ENCODE results near the gene RPS29. TPM values are rescaled to one million over a fixed set of nuclear protein-coding genes. Genes with fewer than 3 reads are reported as not detected.

The RPS29 gene
- total and polyA plus RNA-seq, 8 donors, result 1,178 to 2,162 (median 1,898) TPM

DNA sequence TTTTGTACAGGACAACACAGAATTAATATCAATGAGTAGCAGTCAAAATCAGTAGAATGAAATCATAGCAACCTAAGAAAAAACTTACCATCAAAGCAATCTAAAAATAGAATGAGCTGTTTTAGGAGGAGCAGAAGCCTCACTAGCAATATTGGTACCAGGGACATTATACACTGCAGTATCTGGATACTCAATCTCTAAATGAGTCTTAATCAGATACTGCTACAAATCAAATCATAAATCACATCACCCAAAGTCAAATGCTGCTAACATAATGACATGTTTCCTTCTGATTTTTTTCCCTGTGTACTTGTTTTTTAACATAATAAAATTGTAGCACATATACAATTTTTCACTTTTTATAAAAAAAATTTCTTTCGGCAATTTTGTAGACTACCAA, 8.0 kb downstream of the RPS29 start:
- intact Hi-C loops (cut with DNase I), result no loop called here
- no peak overlapping the region for H3K27ac ChIP-seq
- no peak for TF ChIP-seq CTCF (IDR thresholded peaks at IDR 0.05)
- no peaks in the 10 kb centered on the region for H3K27me3 ChIP-seq
- peaks cover 0 to 7% of the 10 kb centered on the region in 2 donors for H3K4me1 ChIP-seq
- DNase-seq, result no peak
- H3K36me3 ChIP-seq, result peaks cover 0 to 61% of the 10 kb centered on the region in 2 donors
- ATAC-seq, result no peak
- H3K4me3 ChIP-seq, result no peak overlapping the region
- no peaks in the 10 kb centered on the region for H3K9me3 ChIP-seq

DNA sequence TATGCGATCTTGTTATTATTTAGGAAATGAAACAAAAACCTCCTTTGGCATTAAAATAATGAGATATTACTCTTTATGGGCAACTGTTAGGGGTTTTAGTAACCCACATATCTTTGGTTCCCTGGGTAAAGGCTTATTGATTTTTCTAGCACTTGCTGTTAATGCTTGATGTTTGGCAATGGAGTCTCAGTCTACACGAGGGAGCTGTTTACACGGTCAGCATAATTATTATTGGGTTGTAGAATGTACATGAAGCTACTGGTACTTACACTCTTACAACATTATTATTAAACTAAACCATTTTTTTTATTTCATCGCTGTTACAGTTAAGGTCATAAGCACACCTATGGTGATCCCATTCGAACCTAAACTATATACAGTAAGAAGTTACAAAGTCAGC, 12.1 kb downstream of the RPS29 start:
- Histone ChIP-seq H3K9me3 (peaks cover 0 to 6% of the 10 kb centered on the region in 2 donors), H3K27ac (no peak overlapping the region), H3K27me3 (no peaks in the 10 kb centered on the region), H3K36me3 (peaks cover 0 to 48% of the 10 kb centered on the region in 2 donors), H3K4me1 (no peaks in the 10 kb centered on the region), H3K4me3 (no peak overlapping the region)
- ATAC-seq (no peak), DNase-seq (no peak)
- intact Hi-C loops (cut with DNase I), result no loop called here
- TF ChIP-seq CTCF (IDR thresholded peaks at IDR 0.05), result no peak

DNA sequence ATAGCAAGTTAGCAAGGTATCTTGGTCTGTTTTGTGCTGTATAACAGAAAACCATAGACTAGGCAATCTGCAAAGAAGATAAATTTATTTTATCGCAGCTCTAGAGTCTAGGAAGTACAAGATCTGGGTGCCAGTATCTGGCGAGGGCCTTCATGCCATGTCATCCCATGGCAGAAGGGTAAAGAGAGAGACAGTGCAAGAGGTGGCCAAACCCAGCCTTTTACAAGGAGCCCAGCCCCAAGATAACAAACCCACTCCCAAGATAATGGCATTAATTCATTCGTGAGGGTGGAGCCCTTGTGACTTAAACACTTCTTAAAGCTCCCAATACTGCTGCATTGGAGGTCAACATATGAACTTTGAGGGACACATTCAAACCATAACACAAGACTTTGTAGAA, 16.9 kb downstream of the RPS29 start:
- ATAC-seq (no peak), DNase-seq (no peak)
- Histone ChIP-seq H3K9me3 (peaks cover 0 to 6% of the 10 kb centered on the region in 2 donors), H3K36me3 (peaks cover 0 to 15% of the 10 kb centered on the region in 2 donors), H3K27me3 (no peaks in the 10 kb centered on the region), H3K4me1 (no peaks in the 10 kb centered on the region), H3K4me3 (no peak overlapping the region), H3K27ac (no peak overlapping the region)
- no peak for TF ChIP-seq CTCF (IDR thresholded peaks at IDR 0.05)
- intact Hi-C loops (cut with DNase I), result no loop called here

DNA sequence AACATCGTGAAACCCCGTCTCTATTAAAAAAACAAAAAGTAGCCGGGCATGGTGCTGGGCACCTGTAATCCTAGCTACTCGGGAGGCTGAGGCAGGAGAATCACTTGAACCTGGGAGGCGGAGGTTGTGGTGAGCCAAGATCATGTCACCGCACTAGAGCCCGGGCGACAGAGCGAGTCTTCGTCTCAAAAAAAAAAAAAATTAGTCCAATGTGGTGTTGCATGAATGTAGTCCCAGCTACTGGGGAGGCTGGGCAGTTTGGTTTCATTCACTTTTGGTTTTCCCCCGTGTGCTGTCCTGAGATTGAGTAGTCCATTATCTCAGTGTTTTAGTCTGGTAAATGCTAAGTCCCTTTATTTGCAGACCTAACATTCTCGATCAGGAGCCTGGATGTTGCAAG, 19.5 kb downstream of the RPS29 start:
- H3K27me3 ChIP-seq, result no peaks in the 10 kb centered on the region
- H3K9me3 ChIP-seq, result peaks cover 0 to 4% of the 10 kb centered on the region in 2 donors
- no peak for ATAC-seq
- H3K36me3 ChIP-seq, result peaks cover 0 to 2% of the 10 kb centered on the region in 2 donors
- no peak for TF ChIP-seq CTCF (IDR thresholded peaks at IDR 0.05)
- no peak overlapping the region for H3K27ac ChIP-seq
- intact Hi-C loops (cut with DNase I), result no loop called here
- H3K4me1 ChIP-seq, result no peaks in the 10 kb centered on the region
- no peak overlapping the region for H3K4me3 ChIP-seq
- DNase-seq, result no peak

DNA sequence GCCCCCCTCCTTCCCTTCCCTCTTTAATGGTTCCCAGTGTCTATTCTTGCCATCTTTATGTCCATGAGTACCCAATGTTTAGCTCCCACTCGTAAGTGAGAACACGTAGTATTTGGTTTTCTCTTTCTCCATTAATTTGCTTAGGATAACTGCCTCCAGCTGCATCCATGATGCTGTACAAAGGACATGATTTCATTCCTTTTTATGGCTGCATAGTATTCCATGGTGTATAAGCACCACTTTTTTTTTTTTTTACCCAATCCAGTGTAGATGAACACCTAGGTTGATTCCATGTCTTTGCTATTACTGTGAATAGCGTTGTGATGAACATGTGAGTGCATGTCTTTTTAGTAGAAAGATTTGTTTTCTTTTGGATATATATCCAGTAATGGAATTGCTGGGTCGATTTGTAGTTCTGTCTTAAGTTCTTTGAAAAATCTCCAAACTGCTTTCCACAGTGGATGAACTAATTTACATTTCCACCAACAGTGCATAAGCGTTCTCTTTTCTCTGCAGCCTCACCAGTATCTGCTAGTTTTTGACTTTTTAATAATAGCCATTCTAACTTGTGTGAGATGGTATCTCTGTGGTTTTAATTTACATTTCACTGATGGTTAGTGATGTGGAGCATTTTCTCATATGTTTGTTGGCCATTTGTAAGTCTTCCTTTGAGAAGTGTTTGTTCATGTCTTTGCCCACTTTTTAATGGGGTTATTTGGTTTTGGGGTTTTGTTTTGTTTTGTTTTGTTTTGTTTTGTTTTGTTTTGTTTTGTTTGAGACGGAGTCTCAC, 26.0 kb downstream of the RPS29 start:
- no peak for DNase-seq
- no peaks in the 10 kb centered on the region for H3K27me3 ChIP-seq
- no peaks in the 10 kb centered on the region for H3K4me1 ChIP-seq
- no peak overlapping the region for H3K27ac ChIP-seq
- no peak overlapping the region for H3K4me3 ChIP-seq
- H3K9me3 ChIP-seq, result no peaks in the 10 kb centered on the region
- intact Hi-C loops (cut with DNase I), result no loop called here
- no peaks in the 10 kb centered on the region for H3K36me3 ChIP-seq
- TF ChIP-seq CTCF (IDR thresholded peaks at IDR 0.05), result no peak
- no peak for ATAC-seq

Measured in left lung (tissue), 10 donors.